ENCODE measurements around the gene PFDN5. TPM values are rescaled to one million over a fixed set of nuclear protein-coding genes. Genes with fewer than 3 reads are reported as not detected.

The PFDN5 gene
- total RNA-seq, 2 experiments from 2014 or later, result 264 to 348 TPM

GRCh38 chr12:53313996-53314395, 18.7 kb downstream of the PFDN5 start:
- H3K4me3 ChIP-seq (ENCODE audit: low read depth, low read length, poor library complexity, severe bottlenecking), result no peak overlapping the region
- H3K9me3 ChIP-seq (ENCODE audit: low read length), result no peaks in the 10 kb centered on the region
- no peak for TF ChIP-seq EZH2phosphoT487 (IDR thresholded peaks at IDR 0.05; ENCODE audit: borderline replicate concordance, low read depth, low read length)
- TF ChIP-seq, protein P1, sequence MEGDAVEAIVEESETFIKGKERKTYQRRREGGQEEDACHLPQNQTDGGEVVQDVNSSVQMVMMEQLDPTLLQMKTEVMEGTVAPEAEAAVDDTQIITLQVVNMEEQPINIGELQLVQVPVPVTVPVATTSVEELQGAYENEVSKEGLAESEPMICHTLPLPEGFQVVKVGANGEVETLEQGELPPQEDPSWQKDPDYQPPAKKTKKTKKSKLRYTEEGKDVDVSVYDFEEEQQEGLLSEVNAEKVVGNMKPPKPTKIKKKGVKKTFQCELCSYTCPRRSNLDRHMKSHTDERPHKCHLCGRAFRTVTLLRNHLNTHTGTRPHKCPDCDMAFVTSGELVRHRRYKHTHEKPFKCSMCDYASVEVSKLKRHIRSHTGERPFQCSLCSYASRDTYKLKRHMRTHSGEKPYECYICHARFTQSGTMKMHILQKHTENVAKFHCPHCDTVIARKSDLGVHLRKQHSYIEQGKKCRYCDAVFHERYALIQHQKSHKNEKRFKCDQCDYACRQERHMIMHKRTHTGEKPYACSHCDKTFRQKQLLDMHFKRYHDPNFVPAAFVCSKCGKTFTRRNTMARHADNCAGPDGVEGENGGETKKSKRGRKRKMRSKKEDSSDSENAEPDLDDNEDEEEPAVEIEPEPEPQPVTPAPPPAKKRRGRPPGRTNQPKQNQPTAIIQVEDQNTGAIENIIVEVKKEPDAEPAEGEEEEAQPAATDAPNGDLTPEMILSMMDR (conservative IDR thresholded peaks at IDR 0.05; ENCODE audit: low read length), result no peak
- H3K4me1 ChIP-seq (ENCODE audit: insufficient read depth, low read length, poor library complexity, severe bottlenecking), result no peaks in the 10 kb centered on the region
- H3K36me3 ChIP-seq (ENCODE audit: insufficient read depth, low read length), result peaks cover 76% of the 10 kb centered on the region
- POLR2A ChIA-PET, result no interaction called here
- H3K27ac ChIP-seq (ENCODE audit: low read depth, low read length, poor library complexity, severe bottlenecking), result no peak overlapping the region
- no peaks in the 10 kb centered on the region for H3K9me2 ChIP-seq (ENCODE audit: insufficient read depth, low read length)
- H3K4me2 ChIP-seq (ENCODE audit: low read length), result no peak overlapping the region
- no peaks in the 10 kb centered on the region for H4K20me1 ChIP-seq (ENCODE audit: insufficient read depth, low read length)
- no peak for DNase-seq (ENCODE audit: low spot score)
- H3K79me2 ChIP-seq (ENCODE audit: insufficient read depth, low read depth, low read length), result no peaks in the 10 kb centered on the region
- CTCF ChIA-PET (ENCODE audit: unreplicated experiment), result no interaction called here
- H2AFZ ChIP-seq (ENCODE audit: low read length), result no peak overlapping the region
- BruUV-seq (replicated peaks), result no TSS peak
- intact Hi-C loops (cut with micrococcal nuclease; ENCODE audit: unreplicated experiment), result no loop called here

GRCh38 chr12:53320352-53321195, 25.2 kb downstream of the PFDN5 start:
- CTCF ChIA-PET (ENCODE audit: unreplicated experiment), result interaction anchor here (0.5 to 2.5 kb wide), 13 partner anchors 21 to 189 kb away, joined by 3 to 14 read pairs (median 4); partner anchors contain the start of genes MYG1, PFDN5 and TARBP2
- peaks cover 41% of the 10 kb centered on the region for H3K36me3 ChIP-seq (ENCODE audit: insufficient read depth, low read length)
- peaks cover 11% of the 10 kb centered on the region; the same call in 1 of the 2 replicates for H3K79me2 ChIP-seq (ENCODE audit: insufficient read depth, low read depth, low read length)
- peak overlapping the region; percentile 79 for H3K4me3 ChIP-seq (ENCODE audit: low read depth, low read length, poor library complexity, severe bottlenecking)
- H3K4me1 ChIP-seq (ENCODE audit: insufficient read depth, low read length, poor library complexity, severe bottlenecking), result peaks cover 34% of the 10 kb centered on the region
- POLR2A ChIA-PET, result interaction anchor here (0.6 to 3.5 kb wide), 29 partner anchors 10 to 732 kb away, joined by 3 to 17 read pairs (median 4); partner anchors contain the start of genes CSAD, ITGB7, MYG1 and PFDN5
- TF ChIP-seq EZH2phosphoT487 (IDR thresholded peaks at IDR 0.05; ENCODE audit: borderline replicate concordance, low read depth, low read length), result no peak
- TF ChIP-seq, protein P1 (conservative IDR thresholded peaks at IDR 0.05; ENCODE audit: low read length), result no peak
- BruUV-seq (replicated peaks), result TSS peak; percentile 80
- no peaks in the 10 kb centered on the region for H3K9me2 ChIP-seq (ENCODE audit: insufficient read depth, low read length)
- peak overlapping the region; percentile 82 for H3K27ac ChIP-seq (ENCODE audit: low read depth, low read length, poor library complexity, severe bottlenecking)
- intact Hi-C loops (cut with micrococcal nuclease; ENCODE audit: unreplicated experiment), result loop anchor here (1.0 to 5.0 kb wide), 6 partner anchors 21 to 357 kb away; partner anchors contain the start of genes ATP5MC2, MYG1 and PFDN5
- H2AFZ ChIP-seq (ENCODE audit: low read length), result peak overlapping the region; percentile 71; the same call in 1 of the 2 replicates
- no peaks in the 10 kb centered on the region for H3K9me3 ChIP-seq (ENCODE audit: low read length)
- peak overlapping the region; percentile 84 for H3K4me2 ChIP-seq (ENCODE audit: low read length)
- H4K20me1 ChIP-seq (ENCODE audit: insufficient read depth, low read length), result no peaks in the 10 kb centered on the region
- no peak for DNase-seq (ENCODE audit: low spot score)
